Measurements from ENCODE around the gene B3GALNT2.
"Not testable (repeated sequence)": the region's sequence is repeated elsewhere in the genome, so short reads cannot be mapped to it uniquely, and the experiment has no call there.

The B3GALNT2 gene

DNA sequence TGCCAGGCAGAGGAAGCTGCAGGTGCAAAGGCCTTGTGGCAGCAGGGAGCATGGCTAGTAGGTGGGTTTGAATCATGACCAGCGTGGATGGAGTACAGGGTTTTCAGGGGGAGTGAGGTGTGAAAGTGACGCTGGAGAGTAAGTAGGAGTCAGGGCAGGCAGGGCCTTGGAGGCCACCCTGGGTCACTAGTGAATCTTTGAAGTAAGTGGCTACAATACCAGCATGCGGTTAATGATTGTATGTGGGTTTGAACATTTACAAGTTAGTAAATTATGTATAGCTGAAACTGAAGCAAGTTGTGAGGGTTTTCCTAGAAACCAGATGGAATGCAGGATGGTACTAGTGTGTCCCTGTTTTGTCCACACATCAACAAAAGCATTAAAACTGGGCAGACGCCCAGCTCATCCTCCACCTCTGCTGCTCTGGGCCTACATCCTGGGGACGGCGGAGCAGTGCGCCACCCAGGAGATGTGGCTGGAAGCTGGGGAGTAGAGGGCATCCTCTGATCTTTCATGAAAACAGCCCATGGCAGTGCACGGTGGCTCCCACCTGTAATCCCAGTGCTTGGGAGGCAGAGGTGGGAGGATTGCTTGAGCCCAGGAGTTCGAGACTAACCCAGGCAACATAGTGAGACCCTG lies 41.2 kb upstream of the B3GALNT2 start:
- H3K27ac ChIP-seq, result no peak overlapping the region
- H3K27me3 ChIP-seq (ENCODE audit: insufficient read depth, low read depth, severe bottlenecking), result no peaks in the 10 kb centered on the region
- no peak overlapping the region for H3K4me3 ChIP-seq (ENCODE audit: low read depth, low read length)
- peaks cover 4% of the 10 kb centered on the region for H3K36me3 ChIP-seq
- no peak for DNase-seq
- H3K9me3 ChIP-seq (ENCODE audit: severe bottlenecking), result no peaks in the 10 kb centered on the region
- TF ChIP-seq, protein P1, sequence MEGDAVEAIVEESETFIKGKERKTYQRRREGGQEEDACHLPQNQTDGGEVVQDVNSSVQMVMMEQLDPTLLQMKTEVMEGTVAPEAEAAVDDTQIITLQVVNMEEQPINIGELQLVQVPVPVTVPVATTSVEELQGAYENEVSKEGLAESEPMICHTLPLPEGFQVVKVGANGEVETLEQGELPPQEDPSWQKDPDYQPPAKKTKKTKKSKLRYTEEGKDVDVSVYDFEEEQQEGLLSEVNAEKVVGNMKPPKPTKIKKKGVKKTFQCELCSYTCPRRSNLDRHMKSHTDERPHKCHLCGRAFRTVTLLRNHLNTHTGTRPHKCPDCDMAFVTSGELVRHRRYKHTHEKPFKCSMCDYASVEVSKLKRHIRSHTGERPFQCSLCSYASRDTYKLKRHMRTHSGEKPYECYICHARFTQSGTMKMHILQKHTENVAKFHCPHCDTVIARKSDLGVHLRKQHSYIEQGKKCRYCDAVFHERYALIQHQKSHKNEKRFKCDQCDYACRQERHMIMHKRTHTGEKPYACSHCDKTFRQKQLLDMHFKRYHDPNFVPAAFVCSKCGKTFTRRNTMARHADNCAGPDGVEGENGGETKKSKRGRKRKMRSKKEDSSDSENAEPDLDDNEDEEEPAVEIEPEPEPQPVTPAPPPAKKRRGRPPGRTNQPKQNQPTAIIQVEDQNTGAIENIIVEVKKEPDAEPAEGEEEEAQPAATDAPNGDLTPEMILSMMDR (IDR thresholded peaks at IDR 0.05; ENCODE audit: low read depth, low read length), result no peak

DNA sequence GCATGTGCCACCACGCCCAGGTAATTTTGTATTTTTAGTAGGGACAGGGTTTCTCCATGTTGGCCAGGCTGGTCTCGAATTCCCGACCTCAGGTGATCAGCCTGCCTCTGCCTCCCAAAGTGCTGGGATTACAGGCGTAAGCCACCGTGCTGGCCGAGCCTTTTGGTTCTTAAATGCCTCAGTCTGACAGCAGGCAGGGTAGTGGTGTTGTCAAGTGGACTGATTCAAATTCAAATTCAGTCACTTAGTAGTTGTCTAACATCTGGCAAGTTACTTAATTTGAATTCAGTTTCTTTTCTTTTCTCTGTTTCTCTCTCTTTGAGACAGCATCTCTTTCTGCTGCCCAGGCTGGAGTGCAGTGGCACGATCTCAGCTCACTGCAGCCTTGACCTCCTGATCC lies 38.6 kb upstream of the B3GALNT2 start:
- H3K36me3 ChIP-seq; H3K27ac ChIP-seq; H3K4me3 ChIP-seq (ENCODE audit: low read depth, low read length); H3K27me3 ChIP-seq (ENCODE audit: insufficient read depth, low read depth, severe bottlenecking); H3K9me3 ChIP-seq (ENCODE audit: severe bottlenecking); DNase-seq: not testable (repeated sequence)

DNA sequence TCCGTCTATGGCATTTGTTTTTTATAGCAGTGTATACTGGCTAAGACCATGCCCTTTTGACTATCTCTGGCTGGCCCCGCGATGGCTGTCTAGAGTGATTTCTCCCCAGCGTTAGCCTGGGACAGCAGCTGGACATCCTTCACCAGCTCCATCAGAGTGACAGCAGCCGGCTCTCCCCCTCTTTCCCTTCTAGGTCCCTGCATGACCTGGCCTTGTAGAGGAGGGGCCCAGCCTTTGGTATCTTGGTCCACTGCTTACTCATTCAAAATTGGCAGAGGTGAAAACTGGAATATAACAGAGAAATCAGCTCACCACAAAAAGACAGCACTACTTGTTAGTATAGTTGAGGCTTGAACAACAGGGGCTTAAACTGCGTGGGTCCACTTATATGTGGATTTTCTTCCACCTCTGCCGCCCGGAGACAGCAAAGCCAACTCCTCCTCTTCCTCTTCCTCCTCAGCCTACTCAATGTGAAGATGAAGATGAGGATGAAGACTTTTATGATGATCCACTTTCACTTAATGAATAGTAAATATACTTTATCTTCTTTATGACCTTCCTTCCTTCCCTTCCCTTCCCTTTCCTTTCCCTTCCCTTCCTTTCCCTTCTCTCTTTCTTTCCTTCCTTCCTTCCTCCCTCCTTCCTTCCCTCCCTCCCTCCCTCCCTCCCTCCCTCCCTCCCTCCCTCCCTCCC lies 29.4 kb upstream of the B3GALNT2 start:
- TF ChIP-seq, protein P1 (IDR thresholded peaks at IDR 0.05; ENCODE audit: low read depth, low read length), result no peak
- H3K27ac ChIP-seq, result peak overlapping the region; percentile 70
- H3K4me3 ChIP-seq (ENCODE audit: low read depth, low read length), result no peak overlapping the region
- no peaks in the 10 kb centered on the region for H3K9me3 ChIP-seq (ENCODE audit: severe bottlenecking)
- H3K27me3 ChIP-seq (ENCODE audit: insufficient read depth, low read depth, severe bottlenecking), result no peaks in the 10 kb centered on the region
- DNase-seq, result peak; percentile 75
- H3K36me3 ChIP-seq, result no peaks in the 10 kb centered on the region

DNA sequence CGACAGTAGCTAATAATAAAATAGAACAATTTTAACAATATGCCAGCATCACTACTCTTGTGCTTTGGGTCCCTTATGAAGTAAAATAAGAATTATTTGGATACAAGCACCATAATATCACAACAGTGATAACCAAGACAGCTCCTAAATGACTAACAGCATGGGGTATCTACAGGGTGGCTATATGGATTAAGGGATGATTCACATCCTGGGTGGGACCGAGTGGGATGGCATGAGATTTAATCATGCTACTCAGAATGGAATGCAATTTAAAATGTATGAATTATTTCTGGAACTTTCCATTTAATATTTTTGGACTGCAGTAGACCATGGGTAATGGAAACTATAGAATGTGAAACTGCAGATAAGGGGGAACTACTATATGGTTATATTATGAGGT lies 28.1 kb upstream of the B3GALNT2 start:
- H3K9me3 ChIP-seq (ENCODE audit: severe bottlenecking), result no peaks in the 10 kb centered on the region
- no peak for DNase-seq
- TF ChIP-seq, protein P1 (IDR thresholded peaks at IDR 0.05; ENCODE audit: low read depth, low read length), result no peak
- H3K27me3 ChIP-seq (ENCODE audit: insufficient read depth, low read depth, severe bottlenecking), result no peaks in the 10 kb centered on the region
- H3K27ac ChIP-seq, result peak overlapping the region; percentile 48
- no peaks in the 10 kb centered on the region for H3K36me3 ChIP-seq
- H3K4me3 ChIP-seq (ENCODE audit: low read depth, low read length), result no peak overlapping the region

DNA sequence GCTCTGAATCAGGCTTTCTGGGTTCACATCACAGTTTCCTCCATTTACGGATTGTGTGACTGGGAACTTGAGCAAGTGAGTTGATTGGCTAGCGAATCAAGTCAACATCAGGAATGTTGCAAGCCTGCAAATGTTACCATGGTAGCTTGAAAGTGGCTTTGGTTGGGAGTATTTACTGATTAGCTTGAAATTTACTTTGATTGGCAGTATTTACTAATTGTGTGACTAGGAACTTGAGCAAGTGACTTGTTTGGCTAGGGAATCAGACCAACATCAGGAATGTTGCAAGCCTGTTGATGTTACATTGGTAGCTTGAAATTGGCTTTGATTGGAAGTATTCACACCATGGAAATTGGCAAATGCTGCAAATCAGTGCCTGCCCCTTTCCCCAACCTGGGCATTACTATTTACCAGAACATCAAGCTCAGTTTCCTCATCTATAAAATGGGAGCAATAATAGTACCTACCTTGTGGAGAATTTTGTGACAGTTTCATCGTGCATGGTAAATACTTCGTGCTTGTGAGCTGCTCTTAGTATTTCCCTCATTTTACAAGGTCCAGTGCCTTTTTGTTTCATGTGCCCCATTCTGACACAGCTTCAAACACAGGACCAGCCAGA lies 23.1 kb upstream of the B3GALNT2 start:
- TF ChIP-seq, protein P1 (IDR thresholded peaks at IDR 0.05; ENCODE audit: low read depth, low read length), result no peak
- Histone ChIP-seq H3K27ac (no peak overlapping the region), H3K4me3 (ENCODE audit: low read depth, low read length) (no peak overlapping the region), H3K27me3 (ENCODE audit: insufficient read depth, low read depth, severe bottlenecking) (no peaks in the 10 kb centered on the region), H3K36me3 (no peaks in the 10 kb centered on the region), H3K9me3 (ENCODE audit: severe bottlenecking) (no peaks in the 10 kb centered on the region)
- DNase-seq, result no peak

DNA sequence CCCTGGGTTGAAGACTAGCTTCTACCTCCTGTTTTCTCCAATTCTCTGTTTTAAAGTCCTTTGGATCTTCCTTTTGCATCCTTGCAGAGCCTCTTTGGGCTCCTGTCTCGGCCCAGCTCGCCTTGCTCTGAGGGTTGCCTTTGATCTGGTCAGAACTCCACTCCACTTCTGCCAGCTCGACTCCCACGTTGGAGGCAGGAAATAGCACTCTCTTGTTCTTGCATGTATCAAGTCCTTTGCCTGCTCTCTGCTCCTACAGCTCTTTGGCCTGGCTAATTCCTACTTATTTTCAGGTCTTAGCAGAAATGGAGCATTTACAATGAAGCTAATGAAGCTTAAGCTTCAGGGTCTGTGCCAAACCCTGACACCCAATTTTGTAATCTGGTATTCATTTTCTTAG lies 21.1 kb upstream of the B3GALNT2 start:
- no peak overlapping the region for H3K4me3 ChIP-seq (ENCODE audit: low read depth, low read length)
- no peaks in the 10 kb centered on the region for H3K36me3 ChIP-seq
- no peaks in the 10 kb centered on the region for H3K9me3 ChIP-seq (ENCODE audit: severe bottlenecking)
- H3K27ac ChIP-seq, result peak overlapping the region; percentile 27; the same call in 1 of the 2 replicates
- DNase-seq, result peak; percentile 40
- H3K27me3 ChIP-seq (ENCODE audit: insufficient read depth, low read depth, severe bottlenecking), result no peaks in the 10 kb centered on the region
- TF ChIP-seq, protein P1 (IDR thresholded peaks at IDR 0.05; ENCODE audit: low read depth, low read length), result no peak

Measured in WERI-Rb-1 (cell line).